Measurements from ENCODE around the gene PCNX2. TPM values are rescaled to one million over a fixed set of nuclear protein-coding genes. Genes with fewer than 3 reads are reported as not detected.

The PCNX2 gene
- total and polyA plus RNA-seq, 2 of the 8 experiments (the other 6 are each of a cell fraction or from before 2014, with no cell fraction given): 46.1 to 57.6 TPM

DNA sequence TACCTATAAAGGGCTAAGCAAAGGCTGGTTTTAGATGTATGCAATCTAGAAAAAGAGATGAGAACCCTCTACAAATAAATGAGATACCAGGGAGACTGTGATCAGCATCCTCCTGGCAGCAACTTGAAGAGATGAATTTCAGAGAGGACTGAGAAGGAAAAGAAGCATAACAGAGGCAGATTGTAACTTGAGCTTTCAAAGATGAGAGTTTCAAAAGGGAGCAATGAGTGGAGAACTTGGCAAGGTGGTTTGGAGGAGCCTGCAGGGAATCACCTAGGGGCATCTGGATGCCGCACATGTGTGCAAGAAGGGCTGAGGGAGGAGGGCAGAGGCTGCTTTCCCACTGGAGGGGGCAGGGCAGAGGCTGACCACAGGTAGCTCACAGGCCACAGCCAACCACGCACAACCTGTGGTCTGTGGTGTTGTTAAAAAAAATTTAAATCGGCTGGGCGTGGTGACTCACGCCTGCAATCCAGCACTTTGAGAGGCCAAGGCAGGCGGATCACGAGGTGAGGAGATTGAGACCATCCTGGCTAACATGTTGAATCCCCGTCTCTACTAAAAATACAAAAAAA, 50.2 kb downstream of the PCNX2 start:
- no peaks in the 10 kb centered on the region for H3K79me2 ChIP-seq (ENCODE audit: control insufficient read depth in 1 of 2, insufficient read depth in 2 of 2, low read length in 2 of 2)
- H4K5ac ChIP-seq (ENCODE audit: insufficient read length, low read depth, low read length): no peak overlapping the region
- no peak overlapping the region for H3K27ac ChIP-seq (ENCODE audit: low read depth, low read length)
- CTCF ChIA-PET (ENCODE audit: partially characterized antibody): interaction anchor here (1.2 to 2.6 kb wide), 3 partner anchors 12 to 52 kb away, joined by 3 to 5 read pairs (median 4); no protein-coding TSS in a partner anchor
- DNase-seq (ENCODE audit: low read depth in 1 of 2, low spot score in 2 of 2) (no peak), FAIRE-seq (no peak)
- no peaks in the 10 kb centered on the region for H3K9me3 ChIP-seq (ENCODE audit: insufficient read depth in 2 of 2, low read depth in 1 of 2, low read length in 1 of 2)
- no peak overlapping the region for H3K18ac ChIP-seq (ENCODE audit: extremely low read depth, low read length)
- WGBS, 2 experiments (ENCODE audit: extremely low coverage in 1 of 2, insufficient coverage in 1 of 2, insufficient read length in 1 of 2, insufficient replicate concordance in 2 of 2, low coverage in 1 of 2, low lambda C conversion rate in 2 of 2, missing lambda C conversion rate in 1 of 2): 92% methylated on average over 8 of the region's 8 CpGs; no CpG with 5 or more reads in 1 of the 2 experiments
- no peak overlapping the region for H3K4ac ChIP-seq (replicated peaks; ENCODE audit: insufficient read length, low read depth, low read length)
- no peak overlapping the region for H3K23ac ChIP-seq (ENCODE audit: insufficient read length)
- no peak overlapping the region for H2BK12ac ChIP-seq (ENCODE audit: low read depth, low read length)
- no peak overlapping the region for H2BK20ac ChIP-seq (ENCODE audit: low read length)
- no peaks in the 10 kb centered on the region for H3K4me1 ChIP-seq (replicated peaks in 1 of 4; ENCODE audit: control insufficient read depth in 3 of 4, insufficient read depth in 4 of 4, low read length in 3 of 4)
- TF ChIP-seq SUZ12 (IDR thresholded peaks at IDR 0.05; ENCODE audit: low read length) (no peak), KDM4A (IDR thresholded peaks at IDR 0.05; ENCODE audit: low read depth, low read length, severe bottlenecking) (no peak), CREB1 (IDR thresholded peaks at IDR 0.05) (no peak), SP2 (IDR thresholded peaks at IDR 0.05; ENCODE audit: low read length) (no peak)
- no peak overlapping the region for H2BK15ac ChIP-seq (ENCODE audit: low read length)
- no peak overlapping the region for H3K9ac ChIP-seq (replicated peaks in 1 of 4; ENCODE audit: extremely low read depth in 1 of 4, low read depth in 3 of 4, low read length in 3 of 4)
- peaks cover 11 to 43% (median 22%) of the 10 kb centered on the region in 4 experiments; a peak in 7 of 8 replicates for H3K36me3 ChIP-seq (ENCODE audit: control insufficient read depth in 2 of 4, insufficient read depth in 4 of 4, low read length in 3 of 4)
- no peak overlapping the region for H3K4me3 ChIP-seq (ENCODE audit: extremely low read depth in 1 of 4, insufficient read depth in 2 of 4, low read depth in 3 of 4, low read length in 4 of 4)
- H4K91ac ChIP-seq (replicated peaks; ENCODE audit: insufficient read length, low read length): no peak overlapping the region
- H3K23me2 ChIP-seq (ENCODE audit: low read depth, low read length): no peaks in the 10 kb centered on the region
- H4K20me1 ChIP-seq (replicated peaks in 1 of 2; ENCODE audit: control insufficient read depth in 1 of 2, insufficient read depth in 2 of 2, low read length in 2 of 2): no peaks in the 10 kb centered on the region
- no peak overlapping the region for H2BK5ac ChIP-seq (ENCODE audit: low read depth, low read length)
- H2BK120ac ChIP-seq (replicated peaks; ENCODE audit: low read depth, low read length): no peak overlapping the region
- no peaks in the 10 kb centered on the region for H3K27me3 ChIP-seq (replicated peaks in 1 of 4; ENCODE audit: control insufficient read depth in 3 of 4, extremely low read depth in 1 of 4, insufficient read depth in 3 of 4, low read length in 3 of 4)
- no peaks in the 10 kb centered on the region for H3K79me1 ChIP-seq (ENCODE audit: low read depth, low read length)
- H3K56ac ChIP-seq (replicated peaks; ENCODE audit: insufficient read length, low read depth, low read length): no peak overlapping the region
- no peak overlapping the region for H2AFZ ChIP-seq (ENCODE audit: low read length)
- H3K14ac ChIP-seq (ENCODE audit: insufficient read length): no peak overlapping the region
- H4K8ac ChIP-seq (ENCODE audit: extremely low read depth, insufficient read depth, low read length): no peak overlapping the region
- H3K4me2 ChIP-seq (ENCODE audit: insufficient read depth in 1 of 2, low read depth in 2 of 2, low read length in 2 of 2): no peak overlapping the region
- no peak overlapping the region for H2AK5ac ChIP-seq (ENCODE audit: low read depth, low read length)
- POLR2A ChIA-PET (ENCODE audit: partially characterized antibody): interaction anchor here (1.1 kb wide), 1 partner anchor 11 kb away, joined by 3 read pairs; no protein-coding TSS in a partner anchor
